GM19240 (cell line): ENCODE data around the gene MGAT2.
A peak's percentile ranks its signal among the peaks of the same experiment; 100 is the strongest.
"Not testable (repeated sequence)": the region's sequence is repeated elsewhere in the genome, so short reads cannot be mapped to it uniquely, and the experiment has no call there.

ENCODE experiments used
- DNase-seq: peaks from one replicate; pipeline ENCODE4 v3.0.0; 2011; ENCODE audit warnings: low spot score; ENCODE audit not compliant: insufficient read length

Gene MGAT2

GRCh38 chr14:49620182-49621113 lies at the start of gene MGAT2, which contains the start of gene RPL36AL:
Gene MGAT2, plus strand, starts transcription at chr14:49620799. Its CDS starts 470 bp downstream, at chr14:49621269.
Gene RPL36AL, minus strand, starts transcription at chr14:49620626. Its CDS starts 1,522 bp downstream, at chr14:49619104.
- DNase-seq: peak; percentile 72

GRCh38 chr14:49574038-49574437 lies 46.6 kb upstream of the MGAT2 start:
- no peak for DNase-seq

DNA sequence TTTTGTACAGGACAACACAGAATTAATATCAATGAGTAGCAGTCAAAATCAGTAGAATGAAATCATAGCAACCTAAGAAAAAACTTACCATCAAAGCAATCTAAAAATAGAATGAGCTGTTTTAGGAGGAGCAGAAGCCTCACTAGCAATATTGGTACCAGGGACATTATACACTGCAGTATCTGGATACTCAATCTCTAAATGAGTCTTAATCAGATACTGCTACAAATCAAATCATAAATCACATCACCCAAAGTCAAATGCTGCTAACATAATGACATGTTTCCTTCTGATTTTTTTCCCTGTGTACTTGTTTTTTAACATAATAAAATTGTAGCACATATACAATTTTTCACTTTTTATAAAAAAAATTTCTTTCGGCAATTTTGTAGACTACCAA lies 42.5 kb upstream of the MGAT2 start:
- no peak for DNase-seq

DNA sequence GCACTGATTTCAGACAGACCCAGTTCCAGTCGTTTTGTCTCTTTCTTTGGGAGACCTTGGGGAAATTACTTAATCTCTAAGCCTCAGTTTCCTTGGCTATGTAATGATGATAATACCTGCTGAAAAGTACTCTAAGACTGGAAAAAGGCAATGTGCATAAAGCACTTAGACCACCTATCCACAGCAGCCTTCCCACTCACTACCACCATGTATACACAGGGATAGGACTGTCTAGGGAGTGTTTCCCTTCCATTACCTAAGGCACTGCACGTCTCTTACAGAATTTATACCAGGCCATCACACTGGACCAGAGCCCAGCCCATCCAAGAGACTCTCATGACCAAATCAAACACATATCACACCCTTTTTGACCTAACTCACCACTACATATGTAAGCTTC lies 40.8 kb upstream of the MGAT2 start:
- no peak for DNase-seq

DNA sequence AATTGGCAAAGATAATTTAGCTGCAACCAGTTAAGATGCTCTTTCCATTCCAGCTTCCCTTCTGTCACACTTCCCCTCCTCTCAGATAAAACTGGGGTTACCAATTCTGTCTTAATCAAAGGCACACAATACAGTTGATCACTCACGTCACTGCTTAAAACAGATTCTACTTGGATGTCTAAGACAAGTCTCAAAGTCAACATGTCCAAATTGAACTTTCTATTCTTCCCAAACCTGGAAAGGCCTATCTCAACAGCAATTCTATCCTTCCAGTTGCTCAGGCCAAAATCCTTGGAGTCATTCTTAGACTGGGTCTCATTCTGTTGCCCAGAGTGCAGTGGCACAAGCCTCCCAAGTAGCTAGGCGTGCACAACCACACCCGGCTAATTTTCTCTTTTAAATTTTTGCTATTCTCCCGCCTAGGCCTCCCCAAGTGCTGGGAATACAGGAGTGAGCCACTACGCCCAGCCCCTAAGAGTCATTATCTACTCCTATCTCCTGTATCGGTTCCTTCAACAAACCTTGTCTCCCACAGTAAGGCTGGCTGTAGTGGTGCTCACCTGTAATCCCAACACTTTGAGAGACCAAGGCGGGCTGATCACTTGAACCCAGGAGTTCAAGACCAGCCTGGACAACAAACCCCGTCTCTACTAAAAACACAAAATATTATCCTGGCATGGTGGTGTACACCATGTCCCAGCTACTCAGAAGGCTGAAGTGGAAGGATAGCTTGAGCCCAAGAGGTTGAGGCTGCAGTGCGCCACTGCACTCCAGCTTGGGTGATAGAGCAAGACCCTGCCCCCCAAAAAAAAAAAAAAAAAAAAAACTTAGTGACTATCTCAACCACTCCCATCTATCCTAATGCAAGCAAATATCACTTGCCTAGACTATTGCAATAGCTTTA lies 39.1 kb upstream of the MGAT2 start:
- no peak for DNase-seq

DNA sequence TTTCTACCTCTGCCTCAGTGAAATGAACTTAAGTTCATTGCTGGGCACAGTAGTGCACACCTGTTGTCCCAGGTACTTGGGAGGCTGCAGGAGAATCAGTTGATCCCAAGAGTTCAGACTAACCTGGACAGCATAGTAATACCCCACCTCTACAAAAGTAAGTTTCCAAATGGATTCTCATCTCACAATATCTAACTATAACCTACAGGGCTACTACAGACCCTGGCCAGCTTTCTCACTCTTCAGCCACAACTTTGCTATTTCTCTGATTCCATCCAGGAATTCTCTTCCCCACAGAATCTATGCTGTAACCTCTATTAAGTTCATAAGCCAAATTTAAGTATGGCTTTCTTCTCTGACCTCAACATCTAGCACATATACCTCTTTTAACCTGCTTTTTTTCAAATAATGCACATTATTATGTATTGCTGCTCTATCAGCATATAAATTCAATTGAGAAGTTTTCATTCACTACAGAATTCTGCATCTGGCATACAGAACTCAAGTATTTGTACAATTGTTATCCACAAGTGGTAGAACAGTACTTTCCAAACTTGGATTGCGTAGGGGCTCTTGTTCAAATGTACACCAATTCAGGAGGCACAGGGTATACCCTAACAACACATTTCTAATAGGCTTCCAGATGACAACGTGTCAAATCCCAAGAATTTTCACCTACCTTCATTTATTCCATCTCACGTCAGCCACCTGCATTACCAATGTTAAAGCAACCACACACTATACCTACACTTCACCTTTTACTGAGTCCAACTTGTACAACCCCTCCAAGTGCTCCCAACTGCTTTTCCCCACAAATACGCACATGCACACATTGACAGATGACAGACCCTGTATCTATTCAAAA lies 38.3 kb upstream of the MGAT2 start:
- DNase-seq: no peak

- no peak for DNase-seq
Measured at GRCh38 chr14:49583629-49584028, 37.0 kb upstream of the MGAT2 start.

GRCh38 chr14:49584058-49584457 lies 36.5 kb upstream of the MGAT2 start:
- no peak for DNase-seq

DNA sequence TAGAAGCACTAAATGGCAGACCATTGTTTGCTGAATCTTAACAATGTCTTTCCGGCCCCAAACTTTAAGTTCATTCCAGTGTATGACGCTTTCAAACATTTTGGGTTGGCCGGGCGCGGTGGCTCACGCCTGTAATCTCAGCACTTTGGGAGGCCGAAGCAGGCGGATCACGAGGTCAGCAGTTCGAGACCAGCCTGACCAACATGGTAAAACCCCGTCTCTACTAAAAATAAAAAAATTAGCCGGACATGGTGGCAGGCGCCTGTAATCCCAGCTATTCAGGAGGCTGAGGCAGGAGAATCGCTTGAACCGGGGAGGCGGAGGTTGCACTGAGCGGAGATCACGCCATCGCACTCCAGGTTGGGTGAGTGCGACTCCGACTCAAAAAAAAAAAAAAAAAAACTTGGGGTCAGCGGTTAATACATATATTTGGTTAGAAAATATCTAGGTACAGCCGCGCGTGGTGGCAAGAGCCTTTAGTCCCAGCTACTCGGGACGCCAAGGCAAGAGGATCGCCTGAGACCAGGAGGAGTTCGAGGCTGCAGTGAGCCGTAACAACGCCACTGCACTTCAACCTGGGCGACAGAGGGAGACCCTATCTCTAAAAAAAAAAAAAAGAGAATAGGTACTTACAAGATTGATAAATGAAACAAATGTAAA lies 35.5 kb upstream of the MGAT2 start:
- not testable (repeated sequence) for DNase-seq

DNA sequence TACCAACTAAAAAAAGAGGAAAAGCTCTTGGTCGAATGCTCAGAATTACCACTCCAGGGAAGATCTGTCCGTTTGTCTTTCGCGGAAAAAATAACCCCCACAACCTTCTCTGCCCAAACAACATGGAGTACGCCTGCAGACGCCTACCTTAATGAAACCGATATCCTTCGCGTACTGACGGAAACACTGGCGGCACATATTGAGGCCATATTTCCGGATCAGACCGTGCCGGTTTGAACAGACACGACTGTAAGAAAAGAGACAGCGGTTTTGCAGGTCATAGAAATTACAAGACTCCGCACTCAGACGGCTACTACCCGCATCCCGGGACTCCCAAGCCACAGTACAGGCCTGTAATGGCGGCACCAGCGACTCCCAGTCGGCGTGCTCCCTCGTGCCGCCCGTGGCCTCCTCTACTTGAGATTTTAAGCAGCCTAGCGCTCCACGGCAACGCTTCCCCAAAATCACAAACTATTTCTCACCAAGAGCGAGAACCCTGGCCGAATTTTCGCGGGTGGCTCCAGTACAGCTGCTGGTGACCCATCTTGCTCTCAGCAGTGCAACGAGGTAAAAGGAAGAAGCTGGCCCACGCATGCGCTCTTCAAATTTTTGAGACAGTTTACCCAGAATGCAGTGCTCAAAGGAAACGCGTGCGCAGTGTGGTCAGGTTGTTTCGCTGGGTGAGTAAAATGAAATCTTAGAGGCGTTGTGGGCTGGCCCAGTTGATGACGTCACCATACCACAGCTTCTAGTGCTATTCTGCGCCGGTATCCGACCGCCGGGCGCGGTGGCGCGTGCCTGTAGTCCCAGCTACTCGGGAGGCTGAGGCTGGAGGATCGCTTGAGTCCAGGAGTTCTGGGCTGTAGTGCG lies 34.6 kb upstream of the MGAT2 start, which contains the start of gene RPS29:
TSS of gene RPS29 (minus strand) at position 578 of the 870 bp plus-strand sequence. CDS start at position 544, 34 bp downstream.
- peak; percentile 64 for DNase-seq

DNA sequence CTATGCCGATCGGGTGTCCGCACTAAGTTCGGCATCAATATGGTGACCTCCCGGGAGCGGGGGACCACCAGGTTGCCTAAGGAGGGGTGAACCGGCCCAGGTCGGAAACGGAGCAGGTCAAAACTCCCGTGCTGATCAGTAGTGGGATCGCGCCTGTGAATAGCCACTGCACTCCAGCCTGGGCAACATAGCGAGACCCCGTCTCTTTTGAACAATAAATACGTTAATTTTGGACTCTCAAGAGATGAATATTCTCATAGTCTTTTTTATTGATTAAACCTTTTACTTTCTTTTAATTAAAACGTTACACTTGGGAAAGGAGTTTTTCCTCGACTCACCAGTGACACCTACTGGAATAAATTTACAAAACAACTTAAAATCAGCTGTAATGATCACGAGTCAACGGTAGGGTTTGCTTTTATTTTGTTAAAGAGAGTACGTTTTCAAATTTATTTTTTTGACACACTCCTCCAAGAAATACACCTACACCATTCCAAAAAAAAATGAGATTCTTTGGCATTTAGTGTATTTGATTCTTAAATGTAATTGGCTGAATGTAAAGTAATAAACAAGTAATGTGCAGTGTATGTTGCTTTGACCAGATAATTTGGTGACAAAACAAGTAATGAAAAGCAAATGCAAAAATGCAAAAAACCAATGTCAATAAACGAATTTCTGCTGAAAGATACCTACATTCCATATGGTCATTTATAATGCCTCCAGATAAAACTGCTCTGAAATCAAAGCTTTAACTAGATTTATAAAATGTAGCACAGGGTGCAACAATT lies 33.7 kb upstream of the MGAT2 start:
- DNase-seq: no peak

- DNase-seq: no peak
Measured at GRCh38 chr14:49589387-49589786, 31.2 kb upstream of the MGAT2 start.

- no peak for DNase-seq
Measured at GRCh38 chr14:49593016-49593415, 27.6 kb upstream of the MGAT2 start.

DNA sequence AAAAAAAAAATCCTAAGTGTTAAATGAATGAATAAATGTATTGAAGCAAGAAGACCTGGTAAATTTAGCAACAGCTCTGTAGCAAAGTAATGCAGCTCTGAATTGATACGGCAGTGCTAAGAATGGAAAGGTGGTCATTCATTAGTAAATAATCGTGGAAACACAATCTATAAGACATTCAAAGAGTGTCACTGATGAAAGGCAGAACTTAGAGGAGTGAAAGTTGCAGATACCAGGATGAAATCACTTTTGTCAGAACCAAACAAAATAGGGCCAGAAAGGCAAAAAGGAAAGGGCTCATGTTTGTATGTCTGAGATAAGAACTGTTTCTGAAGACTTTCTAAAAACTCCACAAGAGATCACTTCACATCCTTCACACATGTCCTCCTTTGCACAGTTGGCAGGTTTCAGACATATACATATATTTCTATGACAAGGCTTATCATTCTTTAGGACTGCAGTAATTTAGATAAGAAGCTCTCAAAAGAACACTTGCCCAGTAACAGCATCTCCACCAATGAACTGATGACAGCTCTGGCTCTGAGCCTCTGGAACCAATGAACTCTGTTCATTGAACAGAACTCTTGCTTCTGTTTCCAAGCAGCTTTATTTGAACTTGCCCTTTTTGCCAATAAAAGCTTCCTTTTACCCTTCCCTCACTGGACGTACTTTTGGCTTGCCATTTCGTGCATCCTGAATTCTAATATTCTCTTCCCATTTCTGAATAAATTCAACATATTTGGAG lies 26.1 kb upstream of the MGAT2 start:
- DNase-seq: no peak

DNA sequence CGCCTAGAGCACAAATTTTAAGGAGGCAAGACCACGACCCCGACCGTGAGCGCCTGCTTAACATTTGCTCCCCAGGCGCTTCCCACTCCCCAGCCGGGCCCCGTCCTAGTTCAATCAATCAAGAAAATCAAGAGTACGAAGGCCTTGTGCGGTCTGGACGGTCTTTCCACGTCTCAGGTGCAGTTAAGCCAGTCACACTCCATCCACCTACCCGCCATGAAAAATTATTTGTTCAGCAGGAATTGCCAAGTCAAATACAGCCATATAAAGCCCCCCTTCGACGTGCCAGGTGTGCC lies 22.5 kb upstream of the MGAT2 start:
- no peak for DNase-seq

DNA sequence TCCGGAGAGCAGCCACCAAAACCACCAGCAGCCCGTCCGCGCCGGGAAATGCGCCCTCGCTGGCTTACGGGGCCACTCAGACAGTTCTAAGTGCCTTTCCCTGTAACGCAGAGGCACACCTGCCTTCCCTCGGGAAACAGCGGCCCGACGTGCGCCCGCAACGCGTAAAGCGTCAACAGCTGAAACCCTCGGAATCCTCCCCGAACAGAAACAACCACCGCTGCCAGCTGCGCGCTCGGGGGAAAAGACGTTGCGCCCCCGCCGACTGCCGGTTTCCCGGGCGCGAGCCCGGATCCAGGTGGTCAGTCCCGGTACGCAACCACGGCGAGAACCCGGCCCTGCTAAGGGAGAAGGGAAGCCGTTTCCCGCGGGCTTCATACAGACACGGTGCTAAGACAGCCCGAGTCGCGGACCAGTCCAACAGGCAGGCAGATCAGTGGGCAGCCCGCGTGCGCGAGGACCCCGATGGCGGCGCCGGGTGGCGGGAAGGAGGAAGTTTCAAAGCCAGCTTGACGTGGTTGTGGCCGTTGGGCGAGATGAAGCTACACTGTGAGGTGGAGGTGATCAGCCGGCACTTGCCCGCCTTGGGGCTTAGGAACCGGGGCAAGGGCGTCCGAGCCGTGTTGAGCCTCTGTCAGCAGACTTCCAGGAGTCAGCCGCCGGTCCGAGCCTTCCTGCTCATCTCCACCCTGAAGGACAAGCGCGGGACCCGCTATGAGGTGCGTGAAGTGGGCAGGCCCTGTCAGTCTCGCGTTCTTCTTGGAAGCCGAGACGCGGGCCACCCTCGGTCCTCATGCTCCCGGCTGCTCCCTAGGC lies 21.9 kb upstream of the MGAT2 start, which contains the start of gene LRR1:
TSS of gene LRR1 (plus strand) at position 456 of the 816 bp plus-strand sequence. CDS start at position 537, 81 bp downstream.
- peak; percentile 29 for DNase-seq

DNA sequence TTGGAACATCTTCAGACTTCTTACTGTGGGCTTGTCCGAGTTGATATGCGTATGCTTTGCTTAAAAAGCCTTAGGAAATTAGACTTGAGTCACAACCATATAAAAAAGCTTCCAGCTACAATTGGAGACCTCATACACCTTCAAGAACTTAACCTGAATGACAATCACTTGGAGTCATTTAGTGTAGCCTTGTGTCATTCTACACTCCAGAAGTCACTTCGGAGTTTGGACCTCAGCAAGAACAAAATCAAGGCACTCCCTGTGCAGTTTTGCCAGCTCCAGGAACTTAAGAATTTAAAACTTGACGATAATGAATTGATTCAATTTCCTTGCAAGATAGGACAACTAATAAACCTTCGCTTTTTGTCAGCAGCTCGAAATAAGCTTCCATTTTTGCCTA lies 13.0 kb upstream of the MGAT2 start:
- no peak for DNase-seq
